Endothelial cell of umbilical vein (primary cell): ENCODE measurements around the gene C1orf122. TPM values are rescaled to one million over a fixed set of nuclear protein-coding genes. Genes with fewer than 3 reads are reported as not detected.

Source experiments
- BruUV-seq: library from RNA; stranded (reverse); fragments of 400-500 nt; replicated peaks from 2 replicates; lab custom pipeline; 2021; lab: Mats Ljungman, UMichigan
- CTCF ChIA-PET: fragments of 300-600, 350-600 bp; sonication (Branson Sonifier 250); formaldehyde crosslinking; loops from one replicate; lab custom pipeline; 2021; ENCODE audit warnings: antibody characterized with exemption, inconsistent platforms; lab: Charles Lee
- POLR2A ChIA-PET: fragments of 300-600, 350-600 bp; sonication (Branson Sonifier 250); formaldehyde crosslinking; loops from one replicate; lab custom pipeline; 2021; ENCODE audit warnings: antibody characterized with exemption, inconsistent platforms; lab: Charles Lee
- DNase-seq: peaks from one replicate; pipeline ENCODE4 v3.0.0-alpha.2; 2011; ENCODE audit warnings: low read depth, low spot score
- FAIRE-seq: peaks from 2 replicates; lab custom pipeline; 2011; peaks lifted over from hg19 to GRCh38; lab: Jason Lieb, UNC
- H2AFZ ChIP-seq: 2 replicates; pipeline ENCODE4 v1.6.0; 2012; ENCODE audit warnings: low read depth, low read length, control low read depth, inconsistent platforms
- H3K27ac ChIP-seq: 2 replicates; pipeline ENCODE4 v1.5.1; 2011; ENCODE audit warnings: low read depth, mild to moderate bottlenecking, control low read depth, low read length, moderate library complexity; ENCODE audit not compliant: insufficient read depth
- H3K27me3 ChIP-seq, 2 experiments: 2 replicates each; pipeline versions ENCODE4 v1.6.0 to v1.6.1; 2011; ENCODE audit warnings: low read length in 2 of 2, mixed read lengths in 1 of 2; ENCODE audit not compliant: control insufficient read depth in 2 of 2, insufficient read depth in 2 of 2
- H3K36me3 ChIP-seq, 2 experiments: 2 replicates in 1 of 2; 3 replicates in 1 of 2; pipeline ENCODE4 v1.5.1; 2011; ENCODE audit warnings: low read length in 2 of 2, mild to moderate bottlenecking in 1 of 2, moderate library complexity in 1 of 2; ENCODE audit not compliant: control insufficient read depth in 2 of 2, insufficient read depth in 2 of 2; ENCODE audit errors: extremely low read depth in 1 of 2
- H3K4me1 ChIP-seq: 3 replicates; pipeline ENCODE4 v1.5.1; 2011; ENCODE audit warnings: mild to moderate bottlenecking, low read length; ENCODE audit not compliant: control insufficient read depth, insufficient read depth; ENCODE audit errors: extremely low read depth
- H3K4me2 ChIP-seq: 2 replicates; pipeline ENCODE4 v1.6.1; 2011; ENCODE audit warnings: low read length, control low read depth, mixed read lengths; ENCODE audit not compliant: insufficient read depth
- H3K4me3 ChIP-seq, 3 experiments: fragments of 200-600 bp in 1 of 3; sonication (generic), shearing (Covaris generic) in 1 of 3; replicated peaks in 1 of 3; 2 replicates each; pipeline ENCODE4 v1.5.1; 2011 to 2016; ENCODE audit warnings: control low read depth in 3 of 3, low read length in 3 of 3, mild to moderate bottlenecking in 2 of 3, inconsistent platforms in 1 of 3, low read depth in 1 of 3, moderate library complexity in 1 of 3; ENCODE audit not compliant: insufficient read depth in 1 of 3
- H3K79me2 ChIP-seq: 2 replicates; pipeline ENCODE4 v1.6.0; 2012; ENCODE audit warnings: low read length, inconsistent platforms; ENCODE audit not compliant: control insufficient read depth, insufficient read depth
- H3K9ac ChIP-seq: replicated peaks from 2 replicates; pipeline ENCODE3; 2011; ENCODE audit warnings: low read length, control low read depth; ENCODE audit not compliant: insufficient read depth; ENCODE audit errors: extremely low read depth
- H3K9me1 ChIP-seq: replicated peaks from 3 replicates; pipeline ENCODE4 v1.6.0; 2011; ENCODE audit warnings: mild to moderate bottlenecking, low read length; ENCODE audit not compliant: control insufficient read depth, insufficient read depth; ENCODE audit errors: extremely low read depth
- H3K9me3 ChIP-seq: replicated peaks from 2 replicates; pipeline ENCODE4 v1.5.1; 2012; ENCODE audit warnings: low read length, inconsistent platforms; ENCODE audit not compliant: control insufficient read depth, insufficient read depth
- H4K20me1 ChIP-seq: replicated peaks from 2 replicates; pipeline ENCODE3; 2011; ENCODE audit warnings: mild to moderate bottlenecking, low read length; ENCODE audit not compliant: control insufficient read depth, insufficient read depth; ENCODE audit errors: extremely low read depth
- EZH2 ChIP-seq: IDR thresholded peaks from 2 replicates; pipeline ENCODE4 v1.6.1; 2012; ENCODE audit warnings: borderline replicate concordance, low read depth, mild to moderate bottlenecking, moderate library complexity, low read length, inconsistent platforms; ENCODE audit not compliant: severe bottlenecking
- FOS ChIP-seq: IDR thresholded peaks from 2 replicates; pipeline ENCODE4 v1.6.1; 2011; ENCODE audit warnings: mild to moderate bottlenecking, low read length, moderate library complexity, borderline replicate concordance; ENCODE audit not compliant: insufficient read depth
- GATA2 ChIP-seq: IDR thresholded peaks from 2 replicates; pipeline ENCODE4 v1.7.0; 2011; ENCODE audit warnings: low read depth, mild to moderate bottlenecking, moderate library complexity, mixed read lengths, low read length; ENCODE audit not compliant: insufficient read length, insufficient read depth
- JUN ChIP-seq: IDR thresholded peaks from 2 replicates; pipeline ENCODE4 v1.6.1; 2011; ENCODE audit warnings: borderline replicate concordance, low read depth; ENCODE audit not compliant: insufficient read length, insufficient read depth
- MAX ChIP-seq: IDR thresholded peaks from 2 replicates; pipeline ENCODE4 v1.6.1; 2011; ENCODE audit not compliant: insufficient read depth, insufficient read length
- MYC ChIP-seq: IDR thresholded peaks from one replicate; pipeline ENCODE4 v1.6.1; 2011; ENCODE audit warnings: mild to moderate bottlenecking, low read depth, low read length
- POLR2A ChIP-seq: IDR thresholded peaks from 2 replicates; pipeline ENCODE4 v1.6.1; 2012; ENCODE audit warnings: low read depth, mild to moderate bottlenecking, control low read depth, low read length
- POLR2AphosphoS5 ChIP-seq: IDR thresholded peaks from 2 replicates; pipeline ENCODE4 v1.6.1; 2012; ENCODE audit warnings: low read depth, mild to moderate bottlenecking, control low read depth, low read length, moderate library complexity; ENCODE audit not compliant: insufficient read depth
- dilution Hi-C: fragments of 300-500 bp; cut with MboI; formaldehyde crosslinking; loops from one replicate; pipeline ENCODE4 v1.15.0; 2019; ENCODE audit warnings: low sequenced_read_pairs; ENCODE audit not compliant: extremely low pct_ligation_motif_present
- intact Hi-C: fragments of 100-400 bp; cut with micrococcal nuclease; formaldehyde crosslinking; loops from one replicate; pipeline ENCODE4 v1.10.0; 2022
- polyA plus RNA-seq, 4 experiments: library from polyadenylated mRNA; depleted of rRNA in 3 of 4; stranded (reverse) in 3 of 4; unstranded in 1 of 4; fragments of >200 nt; gene quantifications; 2 replicates each; pipeline versions ENCODE4 v1.2.1 to v1.2.3, GENCODE V29; 2011 to 2012; ENCODE audit warnings: missing spikeins in 1 of 4
- total RNA-seq: library from RNA; stranded (reverse); gene quantifications from 2 replicates; pipeline ENCODE4 v1.2.3, GENCODE V29; 2021
- TF ChIP-seq, protein P1 (sequence below), 2 donors: IDR thresholded peaks; 1 replicate in 1 of 2; 2 replicates in 1 of 2; pipeline ENCODE4 v1.5.1; 2011; ENCODE audit warnings: low read length in 2 of 2, mild to moderate bottlenecking in 2 of 2, moderate library complexity in 2 of 2, control low read depth in 1 of 2, inconsistent platforms in 1 of 2, low read depth in 1 of 2; ENCODE audit not compliant: insufficient read depth in 1 of 2; ENCODE audit errors: extremely low read depth in 1 of 2

Gene C1orf122
- total and polyA plus RNA-seq, 2 donors (not counting 3 experiments of a cell fraction or from before 2014, with no cell fraction given), result 32.8 to 38.8 TPM

GRCh38 chr1:37853157-37853556 lies 45.6 kb downstream of the C1orf122 start:
- H3K9me1 ChIP-seq, result no peaks in the 10 kb centered on the region
- FAIRE-seq (no peak), DNase-seq (no peak)
- H3K36me3 ChIP-seq, result peaks cover 1 to 5% of the 10 kb centered on the region in 2 experiments
- peaks cover 14% of the 10 kb centered on the region for H3K4me1 ChIP-seq
- dilution Hi-C loops, result no loop called here
- BruUV-seq, result no TSS peak
- H3K27me3 ChIP-seq, result no peaks in the 10 kb centered on the region
- no peak overlapping the region for H3K4me2 ChIP-seq
- no peaks in the 10 kb centered on the region for H3K9me3 ChIP-seq
- no peak overlapping the region for H3K4me3 ChIP-seq
- intact Hi-C loops, result no loop called here
- H4K20me1 ChIP-seq, result peaks cover 2% of the 10 kb centered on the region
- H2AFZ ChIP-seq, result no peak overlapping the region
- H3K27ac ChIP-seq, result no peak overlapping the region
- H3K9ac ChIP-seq, result no peak overlapping the region
- H3K79me2 ChIP-seq, result peaks cover 56% of the 10 kb centered on the region
- TF ChIP-seq MYC (no peak), JUN (no peak), FOS (no peak), MAX (no peak), POLR2AphosphoS5 (no peak), POLR2A (no peak), EZH2 (no peak), GATA2 (no peak)
- TF ChIP-seq, protein P1, sequence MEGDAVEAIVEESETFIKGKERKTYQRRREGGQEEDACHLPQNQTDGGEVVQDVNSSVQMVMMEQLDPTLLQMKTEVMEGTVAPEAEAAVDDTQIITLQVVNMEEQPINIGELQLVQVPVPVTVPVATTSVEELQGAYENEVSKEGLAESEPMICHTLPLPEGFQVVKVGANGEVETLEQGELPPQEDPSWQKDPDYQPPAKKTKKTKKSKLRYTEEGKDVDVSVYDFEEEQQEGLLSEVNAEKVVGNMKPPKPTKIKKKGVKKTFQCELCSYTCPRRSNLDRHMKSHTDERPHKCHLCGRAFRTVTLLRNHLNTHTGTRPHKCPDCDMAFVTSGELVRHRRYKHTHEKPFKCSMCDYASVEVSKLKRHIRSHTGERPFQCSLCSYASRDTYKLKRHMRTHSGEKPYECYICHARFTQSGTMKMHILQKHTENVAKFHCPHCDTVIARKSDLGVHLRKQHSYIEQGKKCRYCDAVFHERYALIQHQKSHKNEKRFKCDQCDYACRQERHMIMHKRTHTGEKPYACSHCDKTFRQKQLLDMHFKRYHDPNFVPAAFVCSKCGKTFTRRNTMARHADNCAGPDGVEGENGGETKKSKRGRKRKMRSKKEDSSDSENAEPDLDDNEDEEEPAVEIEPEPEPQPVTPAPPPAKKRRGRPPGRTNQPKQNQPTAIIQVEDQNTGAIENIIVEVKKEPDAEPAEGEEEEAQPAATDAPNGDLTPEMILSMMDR (IDR thresholded peaks at IDR 0.05; ENCODE audit: extremely low read depth in 1 of 2, insufficient read depth in 1 of 2, low read depth in 1 of 2, low read length in 2 of 2), result no peak
- CTCF ChIA-PET, result no interaction called here
- POLR2A ChIA-PET, result no interaction called here
